Measurements from ENCODE around the gene OPRM1. TPM values are rescaled to one million over a fixed set of nuclear protein-coding genes. Genes with fewer than 3 reads are reported as not detected.

The OPRM1 gene
- total RNA-seq, 1 donor, result not detected

DNA sequence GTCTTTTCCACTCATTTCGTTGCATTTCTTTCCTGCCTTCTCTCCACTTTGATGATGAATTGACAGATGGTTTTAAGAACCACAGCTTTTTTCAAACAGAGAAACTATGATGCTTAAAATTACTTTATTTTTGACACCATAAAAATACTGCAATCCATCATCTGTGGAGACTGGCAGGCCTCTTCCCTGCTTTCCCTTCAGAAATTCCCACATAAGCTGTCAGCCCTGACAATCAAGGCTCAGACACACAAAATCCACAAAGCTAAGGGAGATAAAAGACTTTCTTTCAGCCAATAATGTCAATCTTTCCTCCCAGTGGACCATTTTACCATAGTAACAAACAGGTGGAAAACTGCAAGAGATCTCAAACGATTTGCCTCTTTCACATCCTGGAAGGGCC is 235.1 kb downstream of the OPRM1 start:
- H3K9me3 ChIP-seq (ENCODE audit: low read depth, low read length), result no peaks in the 10 kb centered on the region
- H3K27me3 ChIP-seq (ENCODE audit: insufficient read depth, low read length), result no peaks in the 10 kb centered on the region
- no peak overlapping the region for H3K4me3 ChIP-seq (ENCODE audit: low read length)
- H3K4me1 ChIP-seq (ENCODE audit: insufficient read depth, low read length), result peaks cover 10% of the 10 kb centered on the region

DNA sequence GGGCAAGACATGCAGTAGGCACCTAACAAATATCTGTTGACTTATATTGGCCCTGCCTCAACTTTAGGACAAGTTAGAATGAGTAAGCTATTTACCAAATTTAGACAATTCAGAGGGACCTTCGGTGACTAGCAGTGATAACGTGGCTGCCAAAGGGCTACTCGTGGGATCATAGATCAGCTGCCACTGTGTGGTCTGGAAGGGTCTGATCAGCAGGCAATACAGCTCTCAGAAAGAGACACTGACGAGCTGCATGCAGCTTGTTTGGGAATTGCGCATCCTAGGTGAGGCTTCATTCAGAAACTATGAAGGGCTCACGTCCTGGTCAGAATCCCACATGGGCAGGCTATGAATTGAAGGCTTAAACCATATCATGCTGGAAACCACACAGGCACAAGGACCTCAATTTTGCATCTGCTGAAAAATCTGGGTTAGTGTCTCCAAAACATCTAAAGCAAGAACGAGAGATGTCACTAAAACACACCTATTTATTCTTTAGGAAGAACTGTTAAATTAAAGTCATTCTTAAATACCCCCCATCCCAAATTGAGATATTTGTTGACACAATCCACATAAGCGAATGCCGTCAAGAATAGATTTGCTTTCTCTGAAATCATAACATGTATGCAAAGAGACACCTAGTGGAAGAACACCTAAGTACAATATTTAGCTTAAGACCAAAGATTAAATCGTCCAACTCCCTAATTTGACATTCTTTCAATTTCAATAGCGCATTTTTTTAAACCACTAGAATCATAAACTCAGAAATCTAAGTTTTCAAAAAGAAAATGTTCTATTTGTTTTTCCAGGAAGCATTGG is 238.0 kb downstream of the OPRM1 start:
- Histone ChIP-seq H3K9me3 (ENCODE audit: low read depth, low read length) (no peaks in the 10 kb centered on the region), H3K4me1 (ENCODE audit: insufficient read depth, low read length) (peaks cover 10% of the 10 kb centered on the region), H3K4me3 (ENCODE audit: low read length) (no peak overlapping the region), H3K27me3 (ENCODE audit: insufficient read depth, low read length) (no peaks in the 10 kb centered on the region)

- H3K27me3 ChIP-seq (ENCODE audit: insufficient read depth, low read length), result no peaks in the 10 kb centered on the region
- H3K4me3 ChIP-seq (ENCODE audit: low read length), result no peak overlapping the region
- peaks cover 10% of the 10 kb centered on the region for H3K4me1 ChIP-seq (ENCODE audit: insufficient read depth, low read length)
- H3K9me3 ChIP-seq (ENCODE audit: low read depth, low read length), result no peaks in the 10 kb centered on the region
These were observed 238.6 kb downstream of the OPRM1 start for GRCh38 chr6:154277629-154278017.

- H3K9me3 ChIP-seq (ENCODE audit: low read depth, low read length), result no peaks in the 10 kb centered on the region
- peaks cover 10% of the 10 kb centered on the region for H3K4me1 ChIP-seq (ENCODE audit: insufficient read depth, low read length)
- no peak overlapping the region for H3K4me3 ChIP-seq (ENCODE audit: low read length)
- H3K27me3 ChIP-seq (ENCODE audit: insufficient read depth, low read length), result no peaks in the 10 kb centered on the region
These were observed 241.5 kb downstream of the OPRM1 start for GRCh38 chr6:154280521-154280920.

- no peaks in the 10 kb centered on the region for H3K9me3 ChIP-seq (ENCODE audit: low read depth, low read length)
- no peaks in the 10 kb centered on the region for H3K4me1 ChIP-seq (ENCODE audit: insufficient read depth, low read length)
- no peak overlapping the region for H3K4me3 ChIP-seq (ENCODE audit: low read length)
- H3K27me3 ChIP-seq (ENCODE audit: insufficient read depth, low read length), result no peaks in the 10 kb centered on the region
These were observed 245.3 kb downstream of the OPRM1 start for GRCh38 chr6:154284313-154284853.

GRCh38 chr6:154285826-154286225 is 246.8 kb downstream of the OPRM1 start:
- Histone ChIP-seq H3K4me1 (ENCODE audit: insufficient read depth, low read length) (no peaks in the 10 kb centered on the region), H3K4me3 (ENCODE audit: low read length) (no peak overlapping the region), H3K27me3 (ENCODE audit: insufficient read depth, low read length) (no peaks in the 10 kb centered on the region), H3K9me3 (ENCODE audit: low read depth, low read length) (no peaks in the 10 kb centered on the region)

- no peak overlapping the region for H3K4me3 ChIP-seq (ENCODE audit: low read length)
- no peaks in the 10 kb centered on the region for H3K27me3 ChIP-seq (ENCODE audit: insufficient read depth, low read length)
- H3K9me3 ChIP-seq (ENCODE audit: low read depth, low read length), result no peaks in the 10 kb centered on the region
- peaks cover 10% of the 10 kb centered on the region for H3K4me1 ChIP-seq (ENCODE audit: insufficient read depth, low read length)
These were observed 250.9 kb downstream of the OPRM1 start for GRCh38 chr6:154289818-154290508.

- Histone ChIP-seq H3K4me1 (ENCODE audit: insufficient read depth, low read length) (peaks cover 14% of the 10 kb centered on the region), H3K27me3 (ENCODE audit: insufficient read depth, low read length) (no peaks in the 10 kb centered on the region), H3K9me3 (ENCODE audit: low read depth, low read length) (no peaks in the 10 kb centered on the region), H3K4me3 (ENCODE audit: low read length) (no peak overlapping the region)
These were observed 253.0 kb downstream of the OPRM1 start for GRCh38 chr6:154292066-154292465.

GRCh38 chr6:154292855-154293519 is 253.9 kb downstream of the OPRM1 start:
- H3K9me3 ChIP-seq (ENCODE audit: low read depth, low read length), result no peaks in the 10 kb centered on the region
- H3K27me3 ChIP-seq (ENCODE audit: insufficient read depth, low read length), result no peaks in the 10 kb centered on the region
- H3K4me3 ChIP-seq (ENCODE audit: low read length), result no peak overlapping the region
- H3K4me1 ChIP-seq (ENCODE audit: insufficient read depth, low read length), result peaks cover 14% of the 10 kb centered on the region

DNA sequence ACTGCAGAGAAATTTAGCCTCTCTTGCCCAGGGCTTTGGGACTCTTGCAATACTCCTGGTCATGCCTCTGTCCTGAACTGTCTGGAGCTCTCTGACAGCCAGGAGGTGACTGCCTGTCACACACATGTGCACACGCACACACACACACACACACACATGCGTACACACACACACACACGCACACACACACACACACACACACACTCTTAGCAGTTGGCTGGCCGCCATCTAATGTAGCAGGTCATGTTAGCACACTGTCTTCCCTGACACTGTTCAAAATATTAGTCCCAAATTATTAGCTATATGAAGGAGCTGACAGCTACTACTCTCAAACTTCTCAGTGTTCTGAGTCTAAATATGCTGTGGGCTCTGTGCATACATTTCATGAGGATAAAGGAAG is 256.7 kb downstream of the OPRM1 start:
- no peaks in the 10 kb centered on the region for H3K9me3 ChIP-seq (ENCODE audit: low read depth, low read length)
- H3K4me3 ChIP-seq (ENCODE audit: low read length), result no peak overlapping the region
- H3K27me3 ChIP-seq (ENCODE audit: insufficient read depth, low read length), result no peaks in the 10 kb centered on the region
- peaks cover 32% of the 10 kb centered on the region for H3K4me1 ChIP-seq (ENCODE audit: insufficient read depth, low read length)

Data from mononuclear cell (primary cell).